CD8-positive, alpha-beta memory T cell (primary cell): Measurements from ENCODE around the gene OR8S1. TPM values are rescaled to one million over a fixed set of nuclear protein-coding genes. Genes with fewer than 3 reads are reported as not detected.
A peak's percentile ranks its signal among the peaks of the same experiment; 100 is the strongest.
"Not testable (repeated sequence)": the region's sequence is repeated elsewhere in the genome, so short reads cannot be mapped to it uniquely, and the experiment has no call there.

Experiments used
- CTCF ChIA-PET: fragments of 350-600 bp; sonication (Branson Sonifier 250); formaldehyde crosslinking; loops from one replicate; lab custom pipeline; 2021; ENCODE audit warnings: antibody characterized with exemption; lab: Charles Lee
- POLR2A ChIA-PET: fragments of 350-600 bp; sonication (Branson Sonifier 250); formaldehyde crosslinking; loops from one replicate; lab custom pipeline; 2021; ENCODE audit warnings: antibody characterized with exemption; lab: Charles Lee
- DNase-seq, 5 donors: peaks; one replicate each; pipeline versions ENCODE4 v3.0.0 to v3.0.0-alpha.2; 2020 to 2022; ENCODE audit warnings: mixed read lengths in 1 of 5
- H3K27ac ChIP-seq: one replicate; pipeline ENCODE4 v1.7.0; 2013; ENCODE audit warnings: low read depth, mild to moderate bottlenecking, low read length, moderate library complexity
- H3K27me3 ChIP-seq: 2 replicates; pipeline ENCODE4 v1.7.0; 2013; ENCODE audit warnings: low read length, mild to moderate bottlenecking; ENCODE audit not compliant: insufficient read depth, poor library complexity, severe bottlenecking
- H3K36me3 ChIP-seq: 2 replicates; pipeline ENCODE4 v1.7.0; 2013; ENCODE audit warnings: mild to moderate bottlenecking, low read length, moderate library complexity; ENCODE audit not compliant: insufficient read depth
- H3K4me1 ChIP-seq: 2 replicates; pipeline ENCODE4 v1.7.0; 2013; ENCODE audit warnings: mild to moderate bottlenecking, low read length, moderate library complexity; ENCODE audit not compliant: insufficient read depth
- H3K4me3 ChIP-seq: 2 replicates; pipeline ENCODE4 v1.7.0; 2013; ENCODE audit warnings: mild to moderate bottlenecking, low read length
- H3K9me3 ChIP-seq: 2 replicates; pipeline ENCODE4 v1.7.0; 2013; ENCODE audit warnings: mild to moderate bottlenecking, low read length
- H3K27ac Mint-ChIP-seq, 8 donors: one replicate each; pipeline ENCODE4 v1.8.0; 2020 to 2021; ENCODE audit warnings: mixed read lengths in 8 of 8, mild to moderate bottlenecking in 6 of 8, inconsistent platforms in 3 of 8, moderate library complexity in 3 of 8
- H3K27me3 Mint-ChIP-seq, 2 donors: one replicate each; pipeline ENCODE4 v1.8.0; 2020 to 2021; ENCODE audit warnings: mixed read lengths in 2 of 2, mild to moderate bottlenecking in 1 of 2, moderate library complexity in 1 of 2
- H3K36me3 Mint-ChIP-seq, 3 donors: one replicate each; pipeline ENCODE4 v1.8.0; 2020 to 2021; ENCODE audit warnings: mixed read lengths in 3 of 3, inconsistent platforms in 1 of 3, mild to moderate bottlenecking in 1 of 3
- H3K4me1 Mint-ChIP-seq, 3 donors: one replicate each; pipeline ENCODE4 v1.8.0; 2020 to 2021; ENCODE audit warnings: mixed read lengths in 3 of 3, inconsistent platforms in 1 of 3, mild to moderate bottlenecking in 1 of 3
- H3K4me3 Mint-ChIP-seq, 7 donors: one replicate each; pipeline ENCODE4 v1.8.0; 2020 to 2021; ENCODE audit warnings: mixed read lengths in 7 of 7, mild to moderate bottlenecking in 6 of 7, moderate library complexity in 4 of 7, inconsistent platforms in 2 of 7
- H3K9me3 Mint-ChIP-seq, 5 donors: one replicate each; pipeline ENCODE4 v1.8.0; 2020 to 2022; ENCODE audit warnings: mixed read lengths in 5 of 5, mild to moderate bottlenecking in 3 of 5, moderate library complexity in 2 of 5, inconsistent platforms in 1 of 5
- polyA plus RNA-seq: library from polyadenylated mRNA; unstranded; fragments of 300-500 nt; fragmentation: Illumina TruSeq; gene quantifications from one replicate; pipeline ENCODE4 v1.2.3, GENCODE V29; 2021
- total RNA-seq, 2 experiments: library from RNA; stranded (reverse); gene quantifications; one replicate each; pipeline ENCODE4 v1.2.3, GENCODE V29; 2021

The OR8S1 gene
- total and polyA plus RNA-seq, 3 experiments from 2014 or later = not detected

DNA sequence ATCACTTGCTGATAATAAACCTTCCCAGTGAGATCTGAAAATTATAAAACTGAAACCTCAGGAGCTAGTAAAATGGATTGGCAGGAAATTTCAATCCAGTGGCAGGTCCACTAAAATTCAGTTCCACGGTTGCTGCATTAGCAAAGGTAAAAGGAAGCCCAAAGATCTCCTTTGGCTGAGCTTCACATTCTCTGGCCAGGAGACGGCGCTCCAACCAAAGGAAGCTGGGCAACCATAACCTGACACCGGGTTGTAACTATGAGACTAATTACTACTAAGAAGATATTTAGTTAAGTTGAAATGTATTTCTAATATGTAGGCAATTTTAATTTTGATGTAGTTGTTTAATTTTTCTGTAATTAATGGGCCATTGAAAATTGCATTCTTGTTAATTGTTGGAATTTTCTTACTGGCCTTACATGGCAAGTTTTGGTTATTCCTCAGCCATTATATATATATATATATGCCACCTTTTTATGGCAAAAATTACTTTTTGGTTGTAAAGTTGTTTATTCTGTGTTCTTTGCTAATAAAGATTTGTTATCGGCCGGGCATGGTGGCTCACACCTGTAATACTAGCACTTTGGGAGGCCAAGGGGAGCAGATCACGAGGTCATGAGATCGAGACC is 17.0 kb downstream of the OR8S1 start:
- no peak overlapping the region for H3K27ac Mint-ChIP-seq
- H3K9me3 Mint-ChIP-seq = no peaks in the 10 kb centered on the region
- no peaks in the 10 kb centered on the region for H3K27me3 ChIP-seq
- peak in 3 of 5 donors; percentile 11 to 47 (median 17) for DNase-seq
- H3K36me3 ChIP-seq = no peaks in the 10 kb centered on the region
- no peak overlapping the region for H3K4me3 Mint-ChIP-seq
- no peaks in the 10 kb centered on the region for H3K36me3 Mint-ChIP-seq
- no peak overlapping the region for H3K4me3 ChIP-seq
- ChIA-PET CTCF (interaction anchor here (1.0 to 1.5 kb wide), 3 partner anchors 12 to 77 kb away, joined by 3 to 8 read pairs (median 5); no protein-coding TSS in a partner anchor), POLR2A (no interaction called here)
- no peak overlapping the region for H3K27ac ChIP-seq
- H3K4me1 ChIP-seq = no peaks in the 10 kb centered on the region
- no peaks in the 10 kb centered on the region for H3K9me3 ChIP-seq
- peaks cover 3 to 22% of the 10 kb centered on the region in 2 donors for H3K27me3 Mint-ChIP-seq
- no peaks in the 10 kb centered on the region for H3K4me1 Mint-ChIP-seq

DNA sequence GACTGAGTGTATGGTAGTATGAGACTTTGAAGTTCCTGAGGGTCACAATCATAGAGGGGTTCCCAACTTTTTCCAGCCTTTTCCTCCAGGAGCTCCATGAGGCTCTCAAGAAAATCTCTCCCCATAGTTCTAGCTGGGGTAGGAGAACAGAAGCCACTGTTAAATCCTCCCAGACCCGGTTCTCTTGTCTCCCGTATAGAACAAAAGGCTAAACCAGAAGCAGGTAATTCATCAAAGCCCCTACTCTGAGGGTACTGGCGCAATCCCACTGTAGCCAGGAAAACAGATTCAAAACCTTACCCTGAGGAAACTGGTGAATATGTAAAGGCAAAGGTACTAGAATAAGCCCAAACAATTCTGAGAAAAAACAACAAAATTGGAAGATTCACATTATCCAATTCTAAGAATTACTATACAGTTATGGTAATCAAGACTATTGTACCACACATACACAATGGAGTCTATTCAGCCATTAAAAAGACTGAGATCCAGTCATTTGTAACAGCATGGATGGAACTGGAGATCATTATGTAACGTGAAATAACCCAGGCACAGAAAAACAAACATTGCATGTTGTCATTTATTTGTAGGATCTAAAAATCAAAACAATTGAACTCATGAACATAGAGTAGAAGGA is 20.5 kb downstream of the OR8S1 start:
- no peaks in the 10 kb centered on the region for H3K36me3 ChIP-seq
- Mint-ChIP-seq H3K4me1 (no peaks in the 10 kb centered on the region), H3K36me3 (no peaks in the 10 kb centered on the region), H3K27ac (no peak overlapping the region), H3K27me3 (peaks cover 17 to 25% of the 10 kb centered on the region in 2 donors), H3K9me3 (peaks cover 0 to 9% (median 5%) of the 10 kb centered on the region in 5 donors), H3K4me3 (no peak overlapping the region)
- H3K4me1 ChIP-seq = no peaks in the 10 kb centered on the region
- ChIA-PET POLR2A (no interaction called here), CTCF (interaction anchor here (0.7 to 1.2 kb wide), 2 partner anchors 66 to 72 kb away, joined by 3 to 4 read pairs; no protein-coding TSS in a partner anchor)
- no peak for DNase-seq
- H3K27ac ChIP-seq = no peak overlapping the region
- H3K4me3 ChIP-seq = no peak overlapping the region
- H3K9me3 ChIP-seq = no peaks in the 10 kb centered on the region
- H3K27me3 ChIP-seq = no peaks in the 10 kb centered on the region

DNA sequence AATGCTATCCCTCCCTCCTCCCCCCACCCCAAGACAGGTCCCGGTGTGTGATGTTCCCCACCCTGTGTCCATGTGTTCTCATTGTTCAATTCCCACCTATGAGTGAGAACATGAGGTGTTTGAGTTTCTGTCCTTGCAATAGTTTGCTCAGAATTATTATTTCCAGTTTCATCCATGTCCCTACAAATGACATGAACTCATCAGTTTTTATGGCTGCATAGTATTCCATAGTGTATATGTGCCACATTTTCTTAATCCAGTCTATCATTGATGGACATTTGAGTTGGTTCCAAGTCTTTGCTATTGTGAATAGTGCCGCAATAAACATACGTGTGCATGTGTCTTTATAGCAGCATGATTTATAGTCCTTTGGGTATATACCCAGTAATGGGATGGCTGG is 21.6 kb downstream of the OR8S1 start:
- H3K27me3 ChIP-seq, H3K9me3 ChIP-seq, H3K36me3 Mint-ChIP-seq, CTCF ChIA-PET, H3K4me1 Mint-ChIP-seq, DNase-seq, POLR2A ChIA-PET, H3K4me3 ChIP-seq, H3K9me3 Mint-ChIP-seq, H3K27ac Mint-ChIP-seq, H3K4me1 ChIP-seq, H3K4me3 Mint-ChIP-seq, H3K36me3 ChIP-seq, H3K27ac ChIP-seq: not testable (repeated sequence)
- H3K27me3 Mint-ChIP-seq = peaks cover 23% of the 10 kb centered on the region in 2 donors

DNA sequence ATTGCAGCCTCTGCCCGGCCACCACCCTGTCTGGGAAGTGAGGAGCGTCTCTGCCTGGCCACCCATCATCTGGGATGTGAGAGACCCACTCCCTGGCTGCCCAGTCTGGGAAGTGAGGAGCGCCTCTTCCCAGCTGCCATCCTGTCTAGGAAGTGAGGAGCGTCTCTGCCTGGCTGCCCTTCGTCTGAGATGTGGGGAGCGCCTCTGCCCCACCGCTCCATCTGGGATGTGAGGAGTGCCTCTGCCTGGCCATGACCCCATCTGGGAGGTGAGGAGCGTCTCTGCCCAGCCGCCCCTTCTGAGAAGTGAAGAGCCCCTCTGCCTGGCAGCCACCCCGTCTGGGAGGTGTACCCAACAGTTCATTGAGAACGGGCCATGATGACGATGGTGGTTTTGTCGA is 26.2 kb downstream of the OR8S1 start:
- H3K4me3 ChIP-seq, H3K27ac ChIP-seq, H3K27ac Mint-ChIP-seq, DNase-seq, H3K9me3 Mint-ChIP-seq, H3K36me3 ChIP-seq, H3K36me3 Mint-ChIP-seq, H3K27me3 ChIP-seq, H3K4me1 Mint-ChIP-seq, H3K4me1 ChIP-seq, H3K4me3 Mint-ChIP-seq, CTCF ChIA-PET, H3K9me3 ChIP-seq, POLR2A ChIA-PET: not testable (repeated sequence)
- H3K27me3 Mint-ChIP-seq = peaks cover 37 to 48% of the 10 kb centered on the region in 2 donors

DNA sequence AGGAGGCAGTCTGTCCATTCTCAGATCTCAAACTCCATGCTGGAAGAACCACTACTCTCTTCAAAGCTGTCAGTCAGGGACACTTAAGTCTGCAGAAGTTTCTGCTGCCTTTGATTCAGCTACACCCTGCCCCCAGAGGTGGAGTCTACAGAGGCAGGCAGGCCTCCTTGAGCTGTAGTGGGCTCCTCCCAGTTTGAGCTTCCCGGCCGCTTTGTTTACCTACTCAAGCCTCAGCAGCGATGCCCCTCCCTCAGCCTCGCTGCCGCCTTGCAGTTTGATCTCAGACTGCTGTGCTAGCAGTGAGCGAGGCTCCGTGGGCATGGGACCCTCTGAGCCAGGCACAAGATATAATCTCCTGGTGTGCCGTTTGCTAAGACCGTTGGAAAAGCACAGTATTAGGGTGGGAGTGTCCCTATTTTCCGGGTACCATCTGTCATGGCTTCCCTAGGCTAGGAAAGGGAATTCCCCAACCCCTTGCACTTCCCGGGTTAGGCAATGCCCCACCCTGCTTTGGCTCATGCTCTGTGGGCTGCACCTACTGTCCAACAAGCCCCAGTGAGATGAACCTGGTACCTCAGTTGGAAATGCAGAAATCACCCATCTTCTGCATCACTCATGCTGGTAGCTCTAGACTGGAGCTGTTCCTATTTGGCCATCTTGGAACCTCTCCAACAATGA is 28.4 kb downstream of the OR8S1 start:
- POLR2A ChIA-PET, H3K36me3 ChIP-seq, H3K4me1 Mint-ChIP-seq, H3K4me1 ChIP-seq, H3K9me3 ChIP-seq, H3K4me3 ChIP-seq, H3K27ac ChIP-seq, H3K4me3 Mint-ChIP-seq, H3K9me3 Mint-ChIP-seq, H3K27ac Mint-ChIP-seq, H3K36me3 Mint-ChIP-seq, CTCF ChIA-PET, H3K27me3 ChIP-seq: not testable (repeated sequence)
- H3K27me3 Mint-ChIP-seq = peaks cover 34 to 51% of the 10 kb centered on the region in 2 donors
- DNase-seq = peak in 1 of 5 donors; percentile 4

DNA sequence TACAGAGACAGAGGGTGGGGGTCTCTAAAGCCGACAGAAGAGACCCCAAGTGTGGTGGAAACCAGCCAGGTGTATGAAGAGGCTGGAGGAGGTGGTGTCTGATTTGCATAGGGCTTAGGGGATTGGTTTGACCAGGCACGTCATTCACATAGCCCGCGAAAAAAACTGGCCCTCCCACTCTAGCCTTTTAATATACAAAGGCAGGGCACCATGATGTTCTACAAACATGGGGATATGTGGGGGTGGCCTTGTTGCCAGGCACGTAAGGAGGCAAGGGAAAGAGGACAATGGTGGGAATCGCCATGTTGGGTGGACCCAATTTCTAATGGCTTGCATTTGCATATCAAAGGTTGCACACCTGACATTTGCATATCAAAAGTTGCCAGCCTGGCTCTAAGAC is 31.2 kb downstream of the OR8S1 start:
- Histone ChIP-seq H3K9me3 (no peaks in the 10 kb centered on the region), H3K4me3 (no peak overlapping the region), H3K27me3 (no peaks in the 10 kb centered on the region), H3K27ac (no peak overlapping the region), H3K4me1 (no peaks in the 10 kb centered on the region), H3K36me3 (no peaks in the 10 kb centered on the region)
- no peak for DNase-seq
- Mint-ChIP-seq H3K9me3 (peaks cover 0 to 2% (median 0%) of the 10 kb centered on the region in 5 donors), H3K4me3 (no peak overlapping the region), H3K27me3 (peaks cover 27 to 67% of the 10 kb centered on the region in 2 donors), H3K36me3 (no peaks in the 10 kb centered on the region), H3K4me1 (no peaks in the 10 kb centered on the region), H3K27ac (no peak overlapping the region)
- ChIA-PET CTCF (no interaction called here), POLR2A (no interaction called here)

DNA sequence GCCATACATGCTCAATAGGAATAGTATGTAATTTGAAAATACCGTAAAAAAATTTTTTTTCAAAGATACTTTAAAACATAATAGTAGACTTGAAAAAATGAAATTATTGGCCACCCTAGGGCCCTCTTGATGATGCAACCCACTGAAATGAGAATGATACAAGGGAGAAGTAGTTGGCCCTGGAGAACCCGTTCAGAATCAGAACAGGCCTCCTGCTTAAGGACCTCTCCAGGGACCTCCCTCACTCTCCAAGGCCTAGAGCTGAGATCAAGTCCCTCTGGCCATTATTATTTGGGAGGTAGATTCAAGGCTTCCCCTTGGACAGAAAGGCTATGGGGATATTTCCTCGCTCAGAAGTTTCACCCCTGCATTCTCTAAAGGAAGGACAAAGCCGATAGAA is 32.5 kb downstream of the OR8S1 start:
- Mint-ChIP-seq H3K4me3 (no peak overlapping the region), H3K27me3 (peaks cover 23 to 72% of the 10 kb centered on the region in 2 donors), H3K36me3 (no peaks in the 10 kb centered on the region), H3K27ac (no peak overlapping the region), H3K9me3 (peaks cover 0 to 2% (median 0%) of the 10 kb centered on the region in 5 donors), H3K4me1 (no peaks in the 10 kb centered on the region)
- Histone ChIP-seq H3K4me3 (no peak overlapping the region), H3K36me3 (no peaks in the 10 kb centered on the region), H3K4me1 (no peaks in the 10 kb centered on the region), H3K27me3 (no peaks in the 10 kb centered on the region), H3K27ac (no peak overlapping the region), H3K9me3 (no peaks in the 10 kb centered on the region)
- CTCF ChIA-PET = no interaction called here
- DNase-seq = no peak
- POLR2A ChIA-PET = no interaction called here

DNA sequence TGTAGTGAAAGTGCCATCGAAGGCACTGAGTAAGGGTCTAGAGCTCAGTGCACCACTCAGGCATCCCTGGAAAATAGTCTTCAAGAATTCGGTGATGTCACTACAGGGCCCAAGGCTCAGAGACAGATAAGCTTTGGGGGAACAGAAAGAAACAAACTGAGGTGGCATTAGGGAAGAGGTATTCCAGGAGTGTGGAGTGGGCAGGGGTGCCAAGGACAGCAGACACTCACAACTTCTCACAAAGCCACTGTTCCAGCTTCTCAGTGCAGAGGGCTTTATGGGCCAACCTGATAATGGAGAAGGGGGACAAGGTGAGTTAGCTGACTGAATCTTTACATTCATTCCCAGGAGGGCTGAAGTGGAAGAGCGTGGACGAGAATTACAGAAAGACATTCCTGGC is 42.3 kb downstream of the OR8S1 start:
- Mint-ChIP-seq H3K27me3 (peaks cover 20 to 50% of the 10 kb centered on the region in 2 donors), H3K36me3 (no peaks in the 10 kb centered on the region), H3K4me3 (no peak overlapping the region), H3K4me1 (peaks cover 0 to 1% (median 0%) of the 10 kb centered on the region in 3 donors), H3K27ac (no peak overlapping the region), H3K9me3 (no peaks in the 10 kb centered on the region)
- Histone ChIP-seq H3K36me3 (no peaks in the 10 kb centered on the region), H3K4me3 (no peak overlapping the region), H3K27me3 (no peaks in the 10 kb centered on the region), H3K9me3 (no peaks in the 10 kb centered on the region), H3K4me1 (no peaks in the 10 kb centered on the region), H3K27ac (no peak overlapping the region)
- ChIA-PET POLR2A (no interaction called here), CTCF (no interaction called here)
- no peak for DNase-seq
